ENCODE data around the gene NEUROG1. TPM values are rescaled to one million over a fixed set of nuclear protein-coding genes. Genes with fewer than 3 reads are reported as not detected.

Gene NEUROG1
- polyA plus RNA-seq, 1 donor from 2014 or later: not detected

DNA sequence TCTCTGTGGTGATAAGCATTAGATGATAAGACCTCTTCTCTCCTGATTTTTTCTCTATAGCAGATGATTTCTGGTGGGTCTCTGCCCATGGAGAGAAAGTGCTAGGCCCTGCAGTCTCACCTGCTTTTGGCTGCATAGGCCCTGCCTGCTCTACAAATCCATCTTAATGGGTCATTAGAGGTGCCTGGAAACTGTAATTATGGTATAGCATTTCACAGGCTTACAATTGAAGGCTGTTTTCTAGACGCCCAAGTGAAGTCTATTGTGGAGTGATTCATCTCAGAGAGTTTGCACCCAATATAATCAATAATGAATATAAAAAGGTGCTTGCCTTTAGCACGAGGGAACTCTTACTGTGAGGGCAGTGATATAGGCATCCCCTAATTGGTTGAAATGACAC lies 33.8 kb downstream of the NEUROG1 start (continued):
- TF ChIP-seq, protein P1, sequence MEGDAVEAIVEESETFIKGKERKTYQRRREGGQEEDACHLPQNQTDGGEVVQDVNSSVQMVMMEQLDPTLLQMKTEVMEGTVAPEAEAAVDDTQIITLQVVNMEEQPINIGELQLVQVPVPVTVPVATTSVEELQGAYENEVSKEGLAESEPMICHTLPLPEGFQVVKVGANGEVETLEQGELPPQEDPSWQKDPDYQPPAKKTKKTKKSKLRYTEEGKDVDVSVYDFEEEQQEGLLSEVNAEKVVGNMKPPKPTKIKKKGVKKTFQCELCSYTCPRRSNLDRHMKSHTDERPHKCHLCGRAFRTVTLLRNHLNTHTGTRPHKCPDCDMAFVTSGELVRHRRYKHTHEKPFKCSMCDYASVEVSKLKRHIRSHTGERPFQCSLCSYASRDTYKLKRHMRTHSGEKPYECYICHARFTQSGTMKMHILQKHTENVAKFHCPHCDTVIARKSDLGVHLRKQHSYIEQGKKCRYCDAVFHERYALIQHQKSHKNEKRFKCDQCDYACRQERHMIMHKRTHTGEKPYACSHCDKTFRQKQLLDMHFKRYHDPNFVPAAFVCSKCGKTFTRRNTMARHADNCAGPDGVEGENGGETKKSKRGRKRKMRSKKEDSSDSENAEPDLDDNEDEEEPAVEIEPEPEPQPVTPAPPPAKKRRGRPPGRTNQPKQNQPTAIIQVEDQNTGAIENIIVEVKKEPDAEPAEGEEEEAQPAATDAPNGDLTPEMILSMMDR (IDR thresholded peaks at IDR 0.05; ENCODE audit: poor library complexity, severe bottlenecking): no peak
- TF ChIP-seq POLR2AphosphoS5 (IDR thresholded peaks at IDR 0.05) (no peak), MXI1 (conservative IDR thresholded peaks at IDR 0.05; ENCODE audit: poor library complexity, severe bottlenecking) (no peak), EZH2 (IDR thresholded peaks at IDR 0.05; ENCODE audit: borderline replicate concordance, insufficient read depth, low read length, poor library complexity, severe bottlenecking) (no peak)

DNA sequence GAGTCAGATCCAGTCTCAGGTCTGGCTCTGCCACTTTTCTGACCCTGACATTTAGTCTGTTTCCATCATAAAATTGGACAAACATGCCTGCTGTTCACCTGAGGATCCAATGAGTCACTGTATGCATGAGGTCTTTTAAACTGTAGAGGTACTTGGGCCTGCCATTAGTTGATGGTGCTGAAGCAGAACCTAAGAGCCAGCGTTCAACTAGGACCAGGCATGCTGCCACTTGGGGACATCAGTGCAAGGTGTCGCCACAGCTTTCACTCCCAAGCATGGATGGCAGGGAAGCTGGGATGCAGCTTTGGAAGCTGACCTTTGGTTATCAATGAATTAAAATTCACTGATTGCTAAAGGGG lies 37.1 kb downstream of the NEUROG1 start:
- Histone ChIP-seq H2AFZ (ENCODE audit: low read depth, low read length) (no peak overlapping the region), H4K20me1 (ENCODE audit: insufficient read depth) (no peaks in the 10 kb centered on the region), H3K4me2 (ENCODE audit: low read length) (no peak overlapping the region), H3K9ac (ENCODE audit: low read length) (no peak overlapping the region), H3K27ac (ENCODE audit: low read length) (no peak overlapping the region), H3K79me2 (replicated peaks; ENCODE audit: insufficient read depth, low read length) (no peaks in the 10 kb centered on the region), H3F3A (ENCODE audit: insufficient read depth, low read length, poor library complexity, severe bottlenecking) (no peaks in the 10 kb centered on the region), H3K36me3 (ENCODE audit: insufficient read depth, low read length) (no peaks in the 10 kb centered on the region), H3K4me3 (ENCODE audit: low read length) (no peak overlapping the region), H3K9me3 (ENCODE audit: low read length) (no peaks in the 10 kb centered on the region), H3K9me2 (ENCODE audit: insufficient read depth, low read length) (no peaks in the 10 kb centered on the region), H3K27me3 (ENCODE audit: insufficient read depth, low read depth, low read length) (peaks cover 6% of the 10 kb centered on the region)
- TF ChIP-seq MXI1 (conservative IDR thresholded peaks at IDR 0.05; ENCODE audit: poor library complexity, severe bottlenecking) (no peak), POLR2AphosphoS5 (IDR thresholded peaks at IDR 0.05) (no peak), TAF1 (IDR thresholded peaks at IDR 0.05; ENCODE audit: low read depth) (no peak), EZH2 (IDR thresholded peaks at IDR 0.05; ENCODE audit: borderline replicate concordance, insufficient read depth, low read length, poor library complexity, severe bottlenecking) (no peak), SMC3 (conservative IDR thresholded peaks at IDR 0.05; ENCODE audit: poor library complexity) (no peak), RAD21 (conservative IDR thresholded peaks at IDR 0.05) (no peak), EP300 (conservative IDR thresholded peaks at IDR 0.05; ENCODE audit: poor library complexity, severe bottlenecking) (no peak)
- TF ChIP-seq, protein P1 (IDR thresholded peaks at IDR 0.05; ENCODE audit: poor library complexity, severe bottlenecking): no peak
- TF ChIP-seq, protein P2, sequence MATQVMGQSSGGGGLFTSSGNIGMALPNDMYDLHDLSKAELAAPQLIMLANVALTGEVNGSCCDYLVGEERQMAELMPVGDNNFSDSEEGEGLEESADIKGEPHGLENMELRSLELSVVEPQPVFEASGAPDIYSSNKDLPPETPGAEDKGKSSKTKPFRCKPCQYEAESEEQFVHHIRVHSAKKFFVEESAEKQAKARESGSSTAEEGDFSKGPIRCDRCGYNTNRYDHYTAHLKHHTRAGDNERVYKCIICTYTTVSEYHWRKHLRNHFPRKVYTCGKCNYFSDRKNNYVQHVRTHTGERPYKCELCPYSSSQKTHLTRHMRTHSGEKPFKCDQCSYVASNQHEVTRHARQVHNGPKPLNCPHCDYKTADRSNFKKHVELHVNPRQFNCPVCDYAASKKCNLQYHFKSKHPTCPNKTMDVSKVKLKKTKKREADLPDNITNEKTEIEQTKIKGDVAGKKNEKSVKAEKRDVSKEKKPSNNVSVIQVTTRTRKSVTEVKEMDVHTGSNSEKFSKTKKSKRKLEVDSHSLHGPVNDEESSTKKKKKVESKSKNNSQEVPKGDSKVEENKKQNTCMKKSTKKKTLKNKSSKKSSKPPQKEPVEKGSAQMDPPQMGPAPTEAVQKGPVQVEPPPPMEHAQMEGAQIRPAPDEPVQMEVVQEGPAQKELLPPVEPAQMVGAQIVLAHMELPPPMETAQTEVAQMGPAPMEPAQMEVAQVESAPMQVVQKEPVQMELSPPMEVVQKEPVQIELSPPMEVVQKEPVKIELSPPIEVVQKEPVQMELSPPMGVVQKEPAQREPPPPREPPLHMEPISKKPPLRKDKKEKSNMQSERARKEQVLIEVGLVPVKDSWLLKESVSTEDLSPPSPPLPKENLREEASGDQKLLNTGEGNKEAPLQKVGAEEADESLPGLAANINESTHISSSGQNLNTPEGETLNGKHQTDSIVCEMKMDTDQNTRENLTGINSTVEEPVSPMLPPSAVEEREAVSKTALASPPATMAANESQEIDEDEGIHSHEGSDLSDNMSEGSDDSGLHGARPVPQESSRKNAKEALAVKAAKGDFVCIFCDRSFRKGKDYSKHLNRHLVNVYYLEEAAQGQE (IDR thresholded peaks at IDR 0.05; ENCODE audit: borderline replicate concordance): no peak
